Neural cell (in vitro differentiated cells): ENCODE measurements around the gene DTD2. TPM values are rescaled to one million over a fixed set of nuclear protein-coding genes. Genes with fewer than 3 reads are reported as not detected.

Source experiments
- H2AFZ ChIP-seq: fragments of 200-600, 300-800 bp; sonication (generic), shearing (Covaris generic); 2 replicates; pipeline ENCODE4 v1.6.0; 2014; ENCODE audit warnings: low read depth, mild to moderate bottlenecking, antibody characterized with exemption, low read length, moderate library complexity
- H3F3A ChIP-seq: fragments of 200-600 bp; shearing (Covaris generic); 2 replicates; pipeline ENCODE4 v1.6.1; 2016; ENCODE audit warnings: mild to moderate bottlenecking, moderate library complexity, mixed read lengths, antibody characterized with exemption, low read length; ENCODE audit not compliant: insufficient read depth, poor library complexity, severe bottlenecking
- H3K27ac ChIP-seq: fragments of 200-600, 300-800 bp; sonication (generic), shearing (Covaris generic); 2 replicates; pipeline ENCODE4 v1.5.1; 2014; ENCODE audit warnings: mild to moderate bottlenecking, low read length, moderate library complexity
- H3K27me3 ChIP-seq: fragments of 300-800, 200-600 bp; sonication (generic), shearing (Covaris generic); 2 replicates; pipeline ENCODE4 v1.6.0; 2014; ENCODE audit warnings: mild to moderate bottlenecking, low read depth, low read length, moderate library complexity; ENCODE audit not compliant: insufficient read depth
- H3K36me3 ChIP-seq: fragments of 300-800, 200-600 bp; sonication (generic), shearing (Covaris generic); 2 replicates; pipeline ENCODE4 v1.5.1; 2014; ENCODE audit warnings: mild to moderate bottlenecking, antibody characterized with exemption, low read length, moderate library complexity; ENCODE audit not compliant: insufficient read depth
- H3K4me2 ChIP-seq: fragments of 300-800, 200-600 bp; sonication (generic), shearing (Covaris generic); 2 replicates; pipeline ENCODE4 v1.6.0; 2014; ENCODE audit warnings: mild to moderate bottlenecking, low read length
- H3K4me3 ChIP-seq: fragments of 300-800, 200-600 bp; sonication (generic), shearing (Covaris generic); 2 replicates; pipeline ENCODE4 v1.5.1; 2014; ENCODE audit warnings: mild to moderate bottlenecking, low read length, moderate library complexity
- H3K79me2 ChIP-seq: fragments of 200-600 bp; shearing (Covaris generic); replicated peaks from 2 replicates; pipeline ENCODE4 v1.6.0; 2014; ENCODE audit warnings: mild to moderate bottlenecking, low read length, moderate library complexity; ENCODE audit not compliant: insufficient read depth
- H3K9ac ChIP-seq: fragments of 300-800, 200-600 bp; sonication (generic), shearing (Covaris generic); 2 replicates; pipeline ENCODE4 v1.6.1; 2016; ENCODE audit warnings: mild to moderate bottlenecking, low read length, mixed read lengths
- H3K9me2 ChIP-seq: fragments of 200-600 bp; shearing (Covaris generic); 2 replicates; pipeline ENCODE4 v1.6.1; 2016; ENCODE audit warnings: mild to moderate bottlenecking, low read length, mixed read lengths; ENCODE audit not compliant: insufficient read depth
- H3K9me3 ChIP-seq: fragments of 200-600, 300-800 bp; sonication (generic), shearing (Covaris generic); 2 replicates; pipeline ENCODE4 v1.6.1; 2016; ENCODE audit warnings: mild to moderate bottlenecking, mixed run types, low read length, moderate library complexity, mixed read lengths
- H4K20me1 ChIP-seq: fragments of 200-600 bp; shearing (Covaris generic); 2 replicates; pipeline ENCODE4 v1.6.1; 2016; ENCODE audit warnings: mild to moderate bottlenecking, mixed run types; ENCODE audit not compliant: insufficient read depth
- EP300 ChIP-seq: fragments of 450-650 bp; conservative IDR thresholded peaks from 2 replicates; pipeline ENCODE4 v1.6.1; 2014; ENCODE audit warnings: antibody characterized with exemption, mild to moderate bottlenecking, moderate library complexity; ENCODE audit not compliant: poor library complexity, severe bottlenecking
- EZH2 ChIP-seq: fragments of 200-600, 300-800 bp; shearing (Covaris generic), sonication (generic); IDR thresholded peaks from 2 replicates; pipeline ENCODE4 v1.6.1; 2014; ENCODE audit warnings: antibody characterized with exemption, low read length, borderline replicate concordance, mild to moderate bottlenecking; ENCODE audit not compliant: insufficient read depth, poor library complexity, severe bottlenecking
- MXI1 ChIP-seq: fragments of 450-650 bp; conservative IDR thresholded peaks from 2 replicates; pipeline ENCODE4 v1.6.1; 2014; ENCODE audit warnings: antibody characterized with exemption, mild to moderate bottlenecking; ENCODE audit not compliant: poor library complexity, severe bottlenecking
- POLR2AphosphoS5 ChIP-seq: IDR thresholded peaks from 2 replicates; pipeline ENCODE4 v1.6.1; 2012
- RAD21 ChIP-seq: fragments of 450-650 bp; conservative IDR thresholded peaks from 2 replicates; pipeline ENCODE4 v1.6.1; 2014; ENCODE audit warnings: antibody characterized with exemption, mild to moderate bottlenecking, moderate library complexity
- REST ChIP-seq: IDR thresholded peaks from 2 replicates; pipeline ENCODE4 v1.6.1; 2012; ENCODE audit warnings: borderline replicate concordance
- SMC3 ChIP-seq: fragments of 450-650 bp; conservative IDR thresholded peaks from 2 replicates; pipeline ENCODE4 v1.6.1; 2014; ENCODE audit warnings: antibody characterized with exemption, mild to moderate bottlenecking, moderate library complexity; ENCODE audit not compliant: poor library complexity
- TAF1 ChIP-seq: IDR thresholded peaks from 2 replicates; pipeline ENCODE4 v1.6.1; 2012; ENCODE audit warnings: low read depth
- polyA plus RNA-seq: library from polyadenylated mRNA; depleted of rRNA; stranded (reverse); fragments of >200 nt; gene quantifications from 2 replicates; pipeline ENCODE4 v1.2.3, GENCODE V29; 2014
- TF ChIP-seq, protein P1 (sequence below): fragments of 450-650 bp; IDR thresholded peaks from 2 replicates; pipeline ENCODE4 v1.5.1; 2014; ENCODE audit warnings: antibody characterized with exemption, mild to moderate bottlenecking, moderate library complexity; ENCODE audit not compliant: poor library complexity, severe bottlenecking

DTD2 gene
- polyA plus RNA-seq, 1 donor from 2014 or later, result 38.8 TPM

DNA sequence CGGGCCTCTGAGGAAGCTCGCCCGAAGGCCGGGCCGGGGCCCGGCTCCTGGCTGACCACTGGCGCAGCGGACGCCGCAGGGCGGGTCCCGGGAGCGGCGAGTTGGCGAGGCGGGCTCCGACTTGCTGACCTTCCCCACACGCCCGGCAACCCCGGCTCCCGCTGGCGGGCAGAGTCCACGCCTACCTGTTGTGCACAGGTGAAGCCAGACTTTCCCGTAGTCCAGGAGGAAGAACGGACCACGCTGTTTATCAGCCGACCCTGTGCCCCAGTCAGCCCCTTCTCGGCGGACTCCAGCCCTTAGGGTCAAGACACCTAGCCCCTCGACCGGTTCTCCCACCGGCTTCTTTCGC is 37.4 kb downstream of the DTD2 start:
- no peak overlapping the region for H3K27ac ChIP-seq
- no peaks in the 10 kb centered on the region for H3K27me3 ChIP-seq
- TF ChIP-seq EZH2 (no peak), SMC3 (no peak), TAF1 (no peak), EP300 (no peak), REST (no peak), MXI1 (no peak), RAD21 (no peak), POLR2AphosphoS5 (no peak)
- TF ChIP-seq, protein P1, sequence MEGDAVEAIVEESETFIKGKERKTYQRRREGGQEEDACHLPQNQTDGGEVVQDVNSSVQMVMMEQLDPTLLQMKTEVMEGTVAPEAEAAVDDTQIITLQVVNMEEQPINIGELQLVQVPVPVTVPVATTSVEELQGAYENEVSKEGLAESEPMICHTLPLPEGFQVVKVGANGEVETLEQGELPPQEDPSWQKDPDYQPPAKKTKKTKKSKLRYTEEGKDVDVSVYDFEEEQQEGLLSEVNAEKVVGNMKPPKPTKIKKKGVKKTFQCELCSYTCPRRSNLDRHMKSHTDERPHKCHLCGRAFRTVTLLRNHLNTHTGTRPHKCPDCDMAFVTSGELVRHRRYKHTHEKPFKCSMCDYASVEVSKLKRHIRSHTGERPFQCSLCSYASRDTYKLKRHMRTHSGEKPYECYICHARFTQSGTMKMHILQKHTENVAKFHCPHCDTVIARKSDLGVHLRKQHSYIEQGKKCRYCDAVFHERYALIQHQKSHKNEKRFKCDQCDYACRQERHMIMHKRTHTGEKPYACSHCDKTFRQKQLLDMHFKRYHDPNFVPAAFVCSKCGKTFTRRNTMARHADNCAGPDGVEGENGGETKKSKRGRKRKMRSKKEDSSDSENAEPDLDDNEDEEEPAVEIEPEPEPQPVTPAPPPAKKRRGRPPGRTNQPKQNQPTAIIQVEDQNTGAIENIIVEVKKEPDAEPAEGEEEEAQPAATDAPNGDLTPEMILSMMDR, result no peak
- H2AFZ ChIP-seq, result peak overlapping the region; percentile 80
- peak overlapping the region; percentile 52 for H3K4me2 ChIP-seq
- peak overlapping the region; percentile 56 for H3K9ac ChIP-seq
- H3K4me3 ChIP-seq, result peak overlapping the region; percentile 91
- H3F3A ChIP-seq, result no peaks in the 10 kb centered on the region
- no peaks in the 10 kb centered on the region for H4K20me1 ChIP-seq
- H3K9me2 ChIP-seq, result no peaks in the 10 kb centered on the region
- H3K36me3 ChIP-seq, result no peaks in the 10 kb centered on the region
- no peaks in the 10 kb centered on the region for H3K9me3 ChIP-seq
- H3K79me2 ChIP-seq, result peaks cover 3% of the 10 kb centered on the region

GRCh38 chr14:31419179-31419966 is 37.9 kb downstream of the DTD2 start:
- Histone ChIP-seq H3K36me3 (no peaks in the 10 kb centered on the region), H3K27ac (no peak overlapping the region), H3K4me2 (peak overlapping the region; percentile 52), H2AFZ (no peak overlapping the region), H3K9me3 (no peaks in the 10 kb centered on the region), H3K9ac (peak overlapping the region; percentile 56), H3K27me3 (no peaks in the 10 kb centered on the region), H3K4me3 (peak overlapping the region; percentile 91), H4K20me1 (no peaks in the 10 kb centered on the region), H3F3A (no peaks in the 10 kb centered on the region), H3K9me2 (no peaks in the 10 kb centered on the region), H3K79me2 (peaks cover 3% of the 10 kb centered on the region)
- no peak for TF ChIP-seq POLR2AphosphoS5
- no peak for TF ChIP-seq RAD21
- no peak for TF ChIP-seq EP300
- TF ChIP-seq, protein P1, result no peak
- no peak for TF ChIP-seq EZH2
- no peak for TF ChIP-seq REST
- TF ChIP-seq MXI1, result no peak
- TF ChIP-seq TAF1, result no peak
- no peak for TF ChIP-seq SMC3
